NCI-H2227 treated with DMSO at 0.1 percent for 48 hours (cell line): ENCODE data around the gene FAM209B.
"Not testable (repeated sequence)": the region's sequence is repeated elsewhere in the genome, so short reads cannot be mapped to it uniquely, and the experiment has no call there.

ENCODE experiments used
- DNase-seq: peaks from one replicate; lab custom pipeline; 2025; lab: John Stamatoyannopoulos, UW

Gene FAM209B

GRCh38 chr20:56540415-56540814 is 7.4 kb downstream of the FAM209B start:
- DNase-seq: no peak

GRCh38 chr20:56542489-56543030 is 9.5 kb downstream of the FAM209B start:
- no peak for DNase-seq

DNA sequence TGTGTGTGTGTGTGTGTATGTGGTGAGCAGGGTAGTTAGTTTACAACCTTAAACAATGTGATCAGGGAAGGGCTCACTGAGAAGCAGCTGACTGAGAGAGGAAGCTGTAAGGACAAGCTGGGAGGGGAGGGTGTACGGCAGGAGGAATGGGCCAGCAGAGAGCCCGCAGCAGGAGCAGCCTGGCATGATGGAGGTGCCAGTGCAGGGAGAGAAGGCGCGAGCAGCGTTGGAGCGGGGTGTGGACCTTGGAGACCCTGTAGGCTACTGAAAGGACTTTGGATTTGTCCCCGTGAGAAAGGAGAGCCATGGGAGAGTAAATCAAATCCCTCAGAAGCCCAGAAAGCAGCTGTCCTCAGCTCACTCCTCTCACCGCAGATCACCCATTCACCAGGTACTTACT is 18.5 kb downstream of the FAM209B start:
- DNase-seq: no peak

- DNase-seq: peak; percentile 7
Observed at GRCh38 chr20:56552911-56553629, 20.0 kb downstream of the FAM209B start.

- peak; percentile 63 for DNase-seq
Observed at GRCh38 chr20:56554869-56555268, 21.8 kb downstream of the FAM209B start.

- no peak for DNase-seq
Observed at GRCh38 chr20:56558968-56559367, 25.9 kb downstream of the FAM209B start.

GRCh38 chr20:56564526-56564925 is 31.5 kb downstream of the FAM209B start:
- DNase-seq: not testable (repeated sequence)

GRCh38 chr20:56565511-56565910 is 32.5 kb downstream of the FAM209B start:
- no peak for DNase-seq

DNA sequence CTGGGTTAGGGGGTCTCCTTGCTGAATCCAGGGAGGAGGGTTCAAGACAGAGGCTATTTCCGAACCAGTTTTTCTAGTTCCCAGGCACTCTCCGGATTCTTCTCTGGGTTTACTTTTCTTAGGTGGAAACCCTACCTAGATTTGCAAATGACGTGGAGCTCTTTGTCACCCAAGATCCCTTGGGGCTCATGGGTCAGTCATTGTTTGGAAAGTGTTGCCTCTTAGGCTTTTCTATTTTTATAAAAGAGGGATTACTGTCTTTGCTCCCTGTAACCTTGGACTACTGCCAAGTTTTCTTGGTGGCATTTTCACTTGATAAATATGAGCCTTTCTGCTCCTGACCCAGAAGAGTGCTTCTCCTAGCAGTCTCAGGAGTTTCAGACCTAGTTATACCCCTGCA is 33.6 kb downstream of the FAM209B start:
- peak; percentile 67 for DNase-seq

DNA sequence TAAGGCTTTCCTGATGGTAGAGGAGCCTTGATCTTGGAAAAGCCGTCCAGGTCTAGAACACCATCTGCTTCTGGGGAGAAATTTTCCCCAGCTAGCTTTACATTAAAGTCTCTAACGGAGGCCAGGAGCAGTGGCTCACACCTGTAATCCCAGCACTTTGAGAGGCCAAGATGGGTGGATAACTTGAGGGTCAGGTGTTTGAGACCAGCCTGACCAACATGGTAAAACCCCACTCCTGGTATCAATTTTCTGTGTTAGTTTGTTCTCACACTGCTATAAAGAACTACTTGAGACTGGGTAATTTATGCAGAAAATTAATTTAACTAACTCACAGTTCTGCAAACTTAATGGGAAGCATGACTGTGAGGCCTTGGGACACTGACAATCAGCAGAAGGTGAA is 37.8 kb downstream of the FAM209B start:
- DNase-seq: no peak

DNA sequence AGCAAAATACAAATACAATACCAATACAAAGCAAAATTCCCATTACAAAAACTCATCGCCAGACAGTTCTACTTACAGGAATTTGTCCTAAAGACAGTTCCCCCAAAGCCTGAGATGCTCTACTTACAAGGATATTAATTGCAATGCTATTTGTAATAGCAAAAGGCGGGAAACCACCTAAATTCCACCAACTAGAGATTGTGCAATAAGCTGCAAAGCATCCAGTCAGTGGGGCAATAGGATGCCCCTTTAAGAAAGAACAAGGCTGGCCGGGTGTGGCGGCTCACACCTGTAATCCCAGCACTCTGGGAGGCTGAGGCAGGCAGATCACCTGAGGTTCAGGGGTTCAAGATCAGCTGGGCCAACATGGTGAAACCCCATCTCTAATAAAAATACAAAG is 39.1 kb downstream of the FAM209B start:
- DNase-seq: no peak

GRCh38 chr20:56573986-56574385 is 40.9 kb downstream of the FAM209B start:
- no peak for DNase-seq

DNA sequence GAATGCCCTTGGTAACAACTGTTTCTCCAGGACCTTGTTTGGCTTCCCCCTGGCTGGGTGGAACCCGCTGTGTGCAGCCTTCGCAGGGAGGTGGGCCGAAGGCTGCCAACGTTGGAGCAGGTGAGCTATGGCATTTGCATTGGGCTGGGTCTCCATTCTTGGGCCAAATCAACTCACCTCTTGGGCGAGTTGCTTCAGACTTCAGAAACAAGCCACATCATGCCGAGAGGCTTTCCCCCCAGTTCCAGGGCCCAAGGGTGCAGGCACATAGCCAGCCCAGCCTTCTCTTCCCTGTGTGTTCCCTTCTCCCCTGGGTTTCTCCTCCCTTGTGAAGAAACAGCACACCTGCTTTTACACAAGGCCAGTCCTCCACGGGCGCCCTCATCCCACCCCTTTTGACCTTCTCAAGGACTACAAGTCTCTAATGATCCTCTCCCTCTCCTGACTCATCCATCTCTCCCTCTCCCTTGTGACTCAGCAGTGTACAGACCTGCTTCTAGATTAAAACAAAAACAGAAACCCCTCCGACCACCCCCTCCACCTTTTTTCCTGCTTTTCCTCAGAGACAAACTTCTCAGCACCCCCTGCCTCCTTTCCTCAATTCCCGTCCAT is 41.6 kb downstream of the FAM209B start:
- DNase-seq: no peak

- no peak for DNase-seq
Observed at GRCh38 chr20:56575157-56575556, 42.1 kb downstream of the FAM209B start.

DNA sequence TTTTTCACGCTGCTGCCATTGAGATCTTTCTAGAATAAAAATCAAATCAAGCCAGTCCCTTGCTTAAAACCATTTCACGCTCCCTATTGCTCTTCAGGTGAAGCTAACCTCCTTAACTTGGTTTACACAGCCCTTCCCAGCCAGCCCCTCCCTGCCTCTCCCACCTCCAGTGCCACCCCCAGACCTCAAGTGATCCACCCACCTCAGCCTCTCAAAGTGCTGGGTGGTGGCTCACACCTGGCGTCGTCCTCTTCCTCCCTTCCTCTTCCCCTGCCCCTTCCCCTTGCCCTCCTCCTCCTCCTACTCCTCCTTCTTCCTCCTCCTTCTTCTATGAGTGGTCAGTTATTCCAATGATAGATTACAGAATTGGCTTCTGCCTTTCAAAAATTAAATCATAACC is 42.9 kb downstream of the FAM209B start:
- no peak for DNase-seq

DNA sequence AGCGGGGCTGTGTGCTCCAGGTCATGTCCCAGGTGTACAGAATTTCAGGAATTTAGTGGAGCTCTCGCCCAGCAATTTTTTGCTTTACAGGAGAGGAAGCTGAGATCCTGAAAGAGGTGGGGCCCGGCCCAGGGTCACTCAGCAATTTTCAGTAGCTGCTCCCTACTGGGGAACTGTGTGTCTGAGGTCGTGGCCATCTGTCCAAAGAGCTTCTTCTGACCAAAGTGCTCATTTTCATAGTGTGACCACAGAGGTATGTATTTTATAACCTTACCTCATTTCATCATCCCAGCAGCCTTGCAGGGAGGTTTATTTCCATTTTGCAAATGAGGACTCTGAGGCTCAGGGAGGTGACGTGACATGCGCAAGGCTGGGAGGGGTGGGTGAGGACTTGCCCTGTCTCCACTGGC is 46.3 kb downstream of the FAM209B start:
- no peak for DNase-seq

DNA sequence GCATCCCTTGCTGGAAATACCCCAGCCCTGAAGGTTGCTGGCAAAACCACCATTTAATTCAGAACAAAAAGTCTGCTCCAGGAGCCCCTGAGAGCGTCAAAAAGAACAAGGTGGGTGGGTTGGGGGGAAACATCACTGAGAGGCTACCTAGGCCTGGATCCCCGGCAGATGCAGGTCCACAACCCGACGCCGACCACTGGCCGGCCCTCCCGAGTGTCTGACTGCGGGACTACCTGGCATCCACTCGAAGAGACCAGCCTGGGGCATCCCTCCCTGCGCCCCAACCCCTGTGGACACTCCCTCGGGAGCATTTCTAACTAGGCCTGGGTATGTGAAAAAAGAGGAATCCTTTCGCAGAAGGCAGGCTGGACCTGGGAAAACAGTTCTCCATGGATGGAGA is 47.2 kb downstream of the FAM209B start:
- no peak for DNase-seq

DNA sequence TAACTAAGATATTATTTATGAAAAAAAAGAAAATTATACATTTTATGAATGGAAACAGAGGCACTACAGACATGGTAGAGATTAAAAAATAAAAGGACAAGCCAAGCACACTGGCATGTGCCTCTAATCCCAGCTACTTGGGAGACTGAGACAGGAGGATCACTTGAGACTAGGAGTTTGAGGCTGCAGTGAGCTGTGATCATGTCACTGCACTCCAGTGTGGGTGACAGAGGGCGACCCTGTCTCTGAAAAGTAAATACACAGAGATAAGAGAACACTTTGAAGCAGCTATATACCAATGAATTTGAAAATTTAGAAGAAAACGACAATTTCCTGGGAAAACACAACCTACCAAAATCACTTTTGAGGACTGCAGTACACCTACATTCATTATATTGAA is 48.7 kb downstream of the FAM209B start:
- DNase-seq: no peak

GRCh38 chr20:56582542-56582941 is 49.5 kb downstream of the FAM209B start:
- no peak for DNase-seq

DNA sequence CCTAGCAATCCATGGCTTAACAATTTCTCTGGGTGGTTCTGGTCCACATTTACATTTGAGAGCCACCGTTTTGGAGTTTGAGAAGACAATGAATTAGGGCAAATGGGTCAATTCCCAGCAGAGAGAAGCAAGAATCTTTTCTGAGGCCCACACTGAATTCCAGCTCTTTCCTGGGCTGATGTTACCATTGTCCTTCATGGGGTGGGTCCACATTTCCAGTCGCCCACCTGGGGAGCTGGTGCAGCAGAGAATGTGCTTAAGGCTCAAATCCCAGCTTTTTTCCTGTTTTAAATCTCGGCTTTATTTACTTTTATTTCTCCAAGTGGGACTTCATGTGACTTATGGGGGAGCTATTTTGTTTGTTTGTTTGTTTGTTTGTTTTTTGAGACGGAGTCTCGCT is 51.9 kb downstream of the FAM209B start:
- DNase-seq: no peak
